Astrocyte (in vitro differentiated cells and primary cell): ENCODE data around the gene DNAAF2. TPM values are rescaled to one million over a fixed set of nuclear protein-coding genes. Genes with fewer than 3 reads are reported as not detected.

Experiments used
- DNase-seq: peaks from one replicate; pipeline ENCODE4 v3.0.0-alpha.2; 2010; ENCODE audit warnings: low read depth
- FAIRE-seq: peaks from 2 replicates; lab custom pipeline; 2011; peaks lifted over from hg19 to GRCh38; lab: Jason Lieb, UNC
- H2AFZ ChIP-seq: 2 replicates; pipeline ENCODE4 v1.6.0; 2012; ENCODE audit warnings: low read depth, low read length, inconsistent platforms
- H3K27ac ChIP-seq: 2 replicates; pipeline ENCODE4 v1.5.1; 2011; ENCODE audit warnings: low read depth, low read length, inconsistent platforms
- H3K27me3 ChIP-seq: 2 replicates; pipeline ENCODE4 v1.6.0; 2011; ENCODE audit warnings: low read length, inconsistent platforms; ENCODE audit not compliant: insufficient read depth
- H3K36me3 ChIP-seq: 2 replicates; pipeline ENCODE4 v1.5.1; 2011; ENCODE audit warnings: low read length, inconsistent platforms; ENCODE audit not compliant: insufficient read depth
- H3K4me1 ChIP-seq: 2 replicates; pipeline ENCODE4 v1.5.1; 2011; ENCODE audit warnings: low read length, inconsistent platforms; ENCODE audit not compliant: insufficient read depth
- H3K4me2 ChIP-seq: 2 replicates; pipeline ENCODE4 v1.6.0; 2012; ENCODE audit warnings: low read length, inconsistent platforms
- H3K4me3 ChIP-seq: 2 replicates; pipeline ENCODE4 v1.5.1; 2011; ENCODE audit warnings: low read depth, mild to moderate bottlenecking, low read length, inconsistent platforms; ENCODE audit not compliant: insufficient read depth
- H3K79me2 ChIP-seq: 2 replicates; pipeline ENCODE4 v1.6.0; 2012; ENCODE audit warnings: mild to moderate bottlenecking, low read length, inconsistent platforms; ENCODE audit not compliant: insufficient read depth
- H3K9ac ChIP-seq: 2 replicates; pipeline ENCODE4 v1.6.0; 2012; ENCODE audit warnings: mild to moderate bottlenecking, low read length, inconsistent platforms
- H3K9me3 ChIP-seq: 2 replicates; pipeline ENCODE4 v1.5.1; 2012; ENCODE audit warnings: low read depth, mild to moderate bottlenecking, low read length, inconsistent platforms; ENCODE audit not compliant: insufficient read depth
- H4K20me1 ChIP-seq: 2 replicates; pipeline ENCODE4 v1.6.0; 2012; ENCODE audit warnings: low read length, inconsistent platforms; ENCODE audit not compliant: insufficient read depth
- H3K27ac Mint-ChIP-seq: one replicate; pipeline ENCODE4 v1.8.0; 2021; ENCODE audit warnings: mild to moderate bottlenecking, mixed read lengths; ENCODE audit not compliant: unreplicated experiment
- H3K27me3 Mint-ChIP-seq: one replicate; pipeline ENCODE4 v1.8.0; 2021; ENCODE audit warnings: low read depth, mixed read lengths; ENCODE audit not compliant: unreplicated experiment
- H3K36me3 Mint-ChIP-seq: one replicate; pipeline ENCODE4 v1.8.0; 2021; ENCODE audit warnings: low read depth, mixed read lengths; ENCODE audit not compliant: unreplicated experiment
- H3K4me1 Mint-ChIP-seq: one replicate; pipeline ENCODE4 v1.8.0; 2021; ENCODE audit warnings: low read depth, mixed read lengths; ENCODE audit not compliant: unreplicated experiment
- H3K4me3 Mint-ChIP-seq: one replicate; pipeline ENCODE4 v1.8.0; 2021; ENCODE audit warnings: mild to moderate bottlenecking, moderate library complexity, mixed read lengths; ENCODE audit not compliant: unreplicated experiment
- H3K9me3 Mint-ChIP-seq: one replicate; pipeline ENCODE4 v1.8.0; 2021; ENCODE audit warnings: mild to moderate bottlenecking, mixed read lengths; ENCODE audit not compliant: unreplicated experiment
- CTCF ChIP-seq: IDR thresholded peaks from 2 replicates; pipeline ENCODE4 v1.5.1; 2011; ENCODE audit warnings: low read depth, mild to moderate bottlenecking, inconsistent platforms, low read length, moderate library complexity; ENCODE audit not compliant: insufficient read depth
- EZH2 ChIP-seq: IDR thresholded peaks from 2 replicates; pipeline ENCODE4 v1.6.1; 2012; ENCODE audit warnings: mild to moderate bottlenecking, low read length, inconsistent platforms; ENCODE audit not compliant: insufficient read depth
- total RNA-seq: library from RNA; stranded (reverse); gene quantifications from 2 replicates; pipeline ENCODE4 v1.2.1, GENCODE V29; 2021

DNAAF2 gene
- total RNA-seq, 1 donor from 2014 or later = 10.7 TPM

GRCh38 chr14:49677643-49678042, 42.6 kb upstream of the DNAAF2 start:
- Mint-ChIP-seq H3K27ac (no peak overlapping the region), H3K27me3 (no peaks in the 10 kb centered on the region), H3K36me3 (no peaks in the 10 kb centered on the region), H3K9me3 (no peaks in the 10 kb centered on the region), H3K4me3 (no peak overlapping the region), H3K4me1 (peaks cover 4% of the 10 kb centered on the region)
- Histone ChIP-seq H3K4me3 (no peak overlapping the region), H3K4me1 (peaks cover 2% of the 10 kb centered on the region), H2AFZ (no peak overlapping the region), H3K9ac (no peak overlapping the region), H3K9me3 (no peaks in the 10 kb centered on the region), H3K79me2 (no peaks in the 10 kb centered on the region), H4K20me1 (no peaks in the 10 kb centered on the region), H3K36me3 (no peaks in the 10 kb centered on the region), H3K4me2 (no peak overlapping the region), H3K27me3 (no peaks in the 10 kb centered on the region), H3K27ac (no peak overlapping the region)
- FAIRE-seq = no peak
- TF ChIP-seq CTCF (no peak), EZH2 (no peak)
- DNase-seq = no peak

- Histone ChIP-seq H3K79me2 (no peaks in the 10 kb centered on the region), H3K36me3 (no peaks in the 10 kb centered on the region), H3K27me3 (no peaks in the 10 kb centered on the region), H3K4me1 (no peaks in the 10 kb centered on the region), H3K9me3 (no peaks in the 10 kb centered on the region), H3K9ac (no peak overlapping the region), H2AFZ (no peak overlapping the region), H4K20me1 (no peaks in the 10 kb centered on the region), H3K4me3 (no peak overlapping the region), H3K4me2 (no peak overlapping the region), H3K27ac (no peak overlapping the region)
- no peaks in the 10 kb centered on the region for H3K27me3 Mint-ChIP-seq
- FAIRE-seq (no peak), DNase-seq (no peak)
- no peaks in the 10 kb centered on the region for H3K9me3 Mint-ChIP-seq
- no peak for TF ChIP-seq EZH2
- no peak for TF ChIP-seq CTCF
- H3K4me3 Mint-ChIP-seq = no peak overlapping the region
- H3K4me1 Mint-ChIP-seq = no peaks in the 10 kb centered on the region
- no peaks in the 10 kb centered on the region for H3K36me3 Mint-ChIP-seq
- H3K27ac Mint-ChIP-seq = no peak overlapping the region
Observed at GRCh38 chr14:49673586-49673985, 38.5 kb upstream of the DNAAF2 start.

- Mint-ChIP-seq H3K27me3 (no peaks in the 10 kb centered on the region), H3K27ac (no peak overlapping the region), H3K9me3 (no peaks in the 10 kb centered on the region), H3K4me1 (no peaks in the 10 kb centered on the region), H3K36me3 (no peaks in the 10 kb centered on the region), H3K4me3 (no peak overlapping the region)
- no peak overlapping the region for H3K4me2 ChIP-seq
- TF ChIP-seq CTCF (no peak), EZH2 (no peak)
- H3K79me2 ChIP-seq = no peaks in the 10 kb centered on the region
- no peak overlapping the region for H3K27ac ChIP-seq
- H3K36me3 ChIP-seq = peaks cover 2% of the 10 kb centered on the region
- no peaks in the 10 kb centered on the region for H3K9me3 ChIP-seq
- no peak overlapping the region for H3K4me3 ChIP-seq
- no peaks in the 10 kb centered on the region for H4K20me1 ChIP-seq
- DNase-seq = no peak
- FAIRE-seq = no peak
- H3K9ac ChIP-seq = no peak overlapping the region
- H2AFZ ChIP-seq = no peak overlapping the region
- H3K27me3 ChIP-seq = no peaks in the 10 kb centered on the region
- H3K4me1 ChIP-seq = no peaks in the 10 kb centered on the region
Observed at GRCh38 chr14:49670475-49670874, 35.4 kb upstream of the DNAAF2 start.
